ENCODE results near the gene STXBP4.

Gene STXBP4

DNA sequence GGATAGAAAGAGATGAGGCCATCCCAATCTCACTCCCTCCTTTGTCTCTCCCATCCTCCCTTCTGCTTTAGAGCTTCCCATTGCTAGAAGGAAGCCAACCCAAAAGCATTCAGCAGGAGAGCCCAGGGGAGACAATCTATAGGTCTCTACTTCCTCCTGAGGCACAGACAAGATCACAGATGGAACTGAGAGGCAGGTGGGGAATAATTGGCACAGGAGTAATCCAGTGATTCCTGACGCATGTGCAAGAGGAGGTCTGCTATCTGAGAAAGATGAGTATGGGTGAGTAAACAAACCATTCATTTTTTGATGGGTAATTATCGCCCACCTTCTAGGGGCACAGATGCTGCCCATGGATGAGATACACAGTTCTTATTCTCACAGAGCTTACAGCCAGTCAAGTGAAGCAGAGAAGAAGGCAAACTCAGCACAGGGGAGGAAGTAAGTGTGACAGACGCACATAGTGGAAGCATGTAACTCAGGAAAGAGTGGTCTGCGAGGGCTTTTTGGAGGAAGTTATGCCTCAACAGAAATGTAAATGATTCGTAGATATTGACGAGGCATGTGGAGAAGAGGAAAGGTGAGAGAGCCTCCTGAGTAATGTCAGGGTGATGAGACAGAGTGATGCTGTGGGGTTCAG lies 207.3 kb downstream of the STXBP4 start:
- peak; percentile 93 for DNase-seq

DNA sequence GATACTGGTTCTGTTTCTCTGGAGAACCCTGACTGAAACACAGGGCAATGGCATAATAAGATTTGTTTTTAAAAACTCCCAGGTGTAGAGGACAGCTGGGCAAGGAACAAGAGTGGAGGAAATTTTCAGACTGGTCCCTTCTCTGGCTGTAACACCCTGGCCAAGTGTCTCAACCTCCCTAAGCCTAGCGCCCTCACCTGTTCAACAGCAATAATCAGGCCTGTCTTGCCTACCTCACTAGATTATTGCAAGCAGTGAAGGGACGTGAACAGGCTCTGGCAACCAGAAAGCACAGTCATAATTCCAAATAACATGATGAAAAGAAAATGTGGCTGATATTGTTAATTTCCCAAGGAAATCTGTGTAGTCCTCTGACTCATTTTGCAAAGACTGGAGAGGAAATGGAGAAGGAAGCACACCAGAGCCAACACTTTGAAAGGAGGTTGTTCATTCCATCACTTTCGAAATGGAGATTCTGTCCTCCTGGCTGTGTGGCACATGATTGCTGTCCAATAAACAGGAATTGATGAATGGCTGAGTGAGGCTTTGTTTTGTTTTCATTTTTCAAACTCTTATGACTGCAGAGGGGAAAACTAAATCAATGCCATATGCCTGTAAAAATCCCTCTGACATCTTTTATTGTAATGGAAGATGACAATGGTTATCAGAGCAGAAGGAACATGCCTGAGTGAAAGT lies 208.7 kb downstream of the STXBP4 start:
- DNase-seq, result peak; percentile 78

DNA sequence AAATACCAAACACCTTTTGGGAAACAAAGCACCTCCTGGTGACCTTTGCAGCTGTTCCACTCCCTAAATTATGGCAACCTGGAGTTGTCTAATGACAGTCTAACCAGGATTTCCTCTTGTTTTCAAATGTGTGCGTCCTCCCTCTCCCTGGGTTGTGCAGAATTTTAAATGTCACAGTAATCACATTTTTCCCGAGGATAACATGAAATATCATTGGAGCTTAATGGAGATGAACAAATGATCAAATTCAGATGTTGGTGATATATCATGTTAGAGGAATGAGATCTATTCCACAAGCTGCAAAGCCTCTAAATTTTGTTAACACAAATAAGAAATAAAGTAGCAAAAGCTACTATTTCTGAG lies 209.3 kb downstream of the STXBP4 start:
- no peak for DNase-seq

DNA sequence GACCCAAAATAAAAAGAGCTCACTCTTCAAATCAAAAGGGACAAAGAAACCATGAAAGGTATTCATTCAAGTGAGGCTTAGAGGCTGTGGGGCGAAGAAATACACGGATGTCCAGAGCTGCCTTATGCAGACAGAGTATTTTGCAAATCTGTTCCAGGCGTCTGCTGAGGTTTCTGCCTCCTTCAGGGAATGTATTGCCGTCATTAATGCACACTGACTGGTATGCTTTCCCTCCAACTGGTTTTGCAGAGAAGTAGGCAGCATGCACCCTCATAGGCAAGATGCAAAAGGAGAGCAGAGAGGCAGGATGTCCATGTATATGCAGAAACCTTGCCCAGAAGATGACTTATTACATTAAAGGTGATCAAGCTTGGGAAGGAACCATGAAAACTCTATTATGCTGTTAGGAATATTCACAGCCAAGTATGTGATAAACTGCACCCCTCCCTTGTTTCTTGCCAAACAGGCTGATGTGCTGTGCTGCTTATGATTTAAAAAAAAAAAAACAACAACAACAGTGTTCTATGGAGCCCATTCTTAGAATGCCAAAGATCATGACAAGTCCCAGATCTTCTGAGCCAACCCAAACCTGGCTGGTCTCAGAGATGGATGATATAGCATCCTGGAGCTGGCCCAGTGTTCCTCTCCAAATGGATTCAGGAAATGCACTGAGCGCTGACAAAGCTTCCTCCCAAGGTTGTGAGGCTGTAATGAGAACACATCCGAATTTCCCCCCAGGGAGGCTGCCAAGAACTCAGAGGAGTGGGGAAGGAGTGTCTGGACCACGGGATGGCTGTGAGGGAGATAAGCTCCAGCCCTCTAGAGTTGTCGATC lies 218.6 kb downstream of the STXBP4 start:
- no peak for DNase-seq

DNA sequence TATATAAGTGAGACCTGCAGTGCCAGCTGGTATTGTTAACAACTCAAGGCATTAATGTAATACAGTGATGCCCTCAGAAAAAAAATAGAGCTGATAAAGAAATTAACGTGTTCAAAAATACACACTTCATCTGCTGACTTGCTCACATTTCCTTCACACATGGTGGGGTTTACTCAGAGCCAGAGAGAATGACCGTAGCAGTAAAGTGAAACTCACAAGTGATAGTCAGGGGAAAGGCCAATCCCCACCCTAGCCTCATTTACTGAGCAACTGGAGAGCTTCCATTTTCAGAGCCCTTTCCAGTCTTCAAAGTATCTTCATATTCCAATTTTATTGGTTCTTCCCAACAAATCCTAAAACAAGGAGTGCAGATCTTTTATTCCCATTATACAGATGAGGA lies 222.2 kb downstream of the STXBP4 start:
- DNase-seq, result no peak

DNA sequence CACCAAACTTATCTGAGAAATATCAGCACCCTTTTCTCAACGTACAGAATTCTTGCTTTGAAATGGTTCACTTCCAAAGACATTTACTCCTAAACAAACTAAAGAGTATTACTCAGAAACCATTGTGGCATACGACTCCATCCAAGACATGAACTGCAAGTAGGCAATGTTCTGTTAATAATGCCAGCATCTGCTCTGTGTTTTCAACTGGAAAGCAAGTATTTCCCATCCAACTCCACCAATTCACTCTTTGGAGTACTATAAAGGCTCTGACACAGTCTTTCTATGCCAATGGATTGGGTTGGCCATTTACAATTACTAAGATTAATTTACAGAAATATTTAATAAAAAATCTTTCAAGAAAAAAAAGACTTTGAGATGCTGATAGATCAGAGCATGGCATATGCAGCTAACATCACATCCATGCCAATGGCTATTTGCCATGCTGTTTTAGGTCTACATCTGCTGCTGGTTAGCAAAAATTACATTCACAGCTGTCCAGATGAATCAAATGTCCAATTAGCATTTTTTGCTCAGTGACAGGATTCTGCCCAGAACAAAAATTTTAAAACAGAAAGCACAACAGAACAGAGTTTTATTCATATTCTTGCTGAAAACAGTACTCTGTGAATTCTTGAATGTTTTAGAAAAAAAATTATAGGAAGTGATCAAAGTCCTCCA lies 230.3 kb downstream of the STXBP4 start:
- DNase-seq, result peak; percentile 62

DNA sequence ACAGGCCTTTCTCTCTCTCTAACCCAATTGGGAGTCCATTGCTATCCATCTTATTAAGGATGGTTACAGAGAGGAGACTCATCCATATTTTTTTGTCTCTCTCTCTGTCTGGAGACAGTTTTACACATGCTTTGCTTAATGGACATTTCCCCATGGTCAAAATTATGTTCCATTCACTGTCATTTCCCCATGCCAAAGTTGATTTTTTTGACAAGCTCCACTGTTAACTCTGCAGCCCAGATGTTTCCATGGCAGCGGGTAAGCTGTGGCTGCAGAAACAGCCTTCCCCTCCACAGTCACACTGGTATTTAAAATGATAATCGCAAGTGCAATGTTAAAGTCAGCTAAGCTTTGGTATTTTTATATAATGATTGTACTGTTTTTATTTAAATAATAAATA lies 232.3 kb downstream of the STXBP4 start:
- no peak for DNase-seq

DNA sequence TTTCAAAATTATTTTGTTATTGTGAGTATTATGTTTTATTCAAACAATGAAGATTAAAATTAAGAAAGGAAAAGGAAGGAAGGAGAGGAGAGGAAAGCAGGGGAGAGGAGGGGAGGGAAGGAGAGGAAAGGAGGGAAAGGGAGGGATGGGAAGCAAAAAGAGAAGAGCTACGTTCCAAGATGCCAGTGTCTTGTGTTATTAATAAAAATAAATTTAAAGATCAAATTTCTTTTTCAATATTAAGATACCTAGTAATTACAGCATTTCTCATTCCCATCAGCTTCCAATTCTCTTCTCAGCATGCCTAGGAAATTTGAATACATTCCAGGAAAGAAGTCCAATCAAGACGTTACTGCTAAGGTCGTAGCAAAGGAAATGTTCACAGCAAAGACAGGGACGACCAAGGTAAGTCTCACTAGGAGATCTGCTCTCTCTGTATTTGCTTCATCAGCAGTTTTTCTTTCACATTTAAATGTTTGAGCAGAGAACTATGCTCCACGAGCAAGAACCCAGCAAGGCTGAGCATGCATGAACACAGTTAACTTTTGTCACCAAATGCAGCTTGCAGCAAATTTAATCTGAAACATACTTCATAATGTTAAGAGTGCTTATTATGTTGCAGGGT lies 232.9 kb downstream of the STXBP4 start:
- DNase-seq, result no peak

DNA sequence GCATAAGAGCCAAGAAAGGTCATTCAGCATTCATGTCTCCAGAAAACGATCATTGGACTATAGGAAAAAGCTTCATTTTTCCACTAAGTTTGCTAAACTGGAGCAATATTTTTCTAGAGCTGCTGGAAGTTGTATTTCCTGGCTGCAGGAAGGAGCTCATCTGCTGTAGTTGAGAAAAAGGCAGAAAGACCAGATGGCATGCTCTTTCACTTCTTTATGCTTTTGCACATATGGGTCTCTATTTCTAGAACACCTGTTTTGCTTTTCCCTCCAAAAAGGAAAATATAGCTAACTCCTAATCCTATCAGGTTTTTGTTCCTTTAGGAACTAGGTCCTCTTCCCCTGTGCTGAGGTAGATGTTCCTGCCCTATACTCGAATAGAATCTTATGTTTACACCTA lies 234.3 kb downstream of the STXBP4 start:
- DNase-seq, result peak; percentile 72

DNA sequence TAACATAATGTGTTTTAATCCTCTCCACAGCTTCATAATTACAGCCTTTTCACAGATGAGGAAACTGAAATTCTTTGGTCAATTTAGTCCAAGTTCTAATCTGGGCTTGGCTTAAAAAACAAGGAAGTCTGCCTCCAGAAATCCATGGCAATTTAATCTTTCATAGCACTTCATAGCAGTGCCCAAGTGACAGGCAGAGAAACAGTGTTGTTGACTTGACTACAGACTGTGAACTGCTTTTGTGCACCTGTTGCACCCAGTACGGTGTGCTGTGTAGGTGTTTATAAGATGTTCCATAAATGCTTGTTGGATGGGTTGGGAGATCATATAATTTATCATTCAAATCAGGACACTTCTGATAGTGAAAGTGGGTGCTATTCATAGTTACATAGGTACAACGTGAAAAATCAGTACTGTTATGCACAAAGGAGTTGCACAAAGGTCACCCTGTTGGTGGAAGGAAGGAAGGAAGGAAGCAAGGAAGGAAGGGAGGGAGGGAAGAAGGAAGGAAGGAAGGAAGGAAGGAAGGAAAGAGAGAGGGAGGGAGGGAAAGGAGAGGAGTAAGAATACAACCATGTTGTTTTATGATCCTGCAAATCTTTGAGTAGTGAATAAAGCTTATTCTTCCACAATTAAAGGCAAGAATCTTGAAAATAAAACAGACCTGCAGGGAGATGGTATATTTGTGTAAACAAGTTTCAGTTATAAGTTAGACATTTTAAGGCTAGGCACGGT lies 239.7 kb downstream of the STXBP4 start:
- no peak for DNase-seq

DNA sequence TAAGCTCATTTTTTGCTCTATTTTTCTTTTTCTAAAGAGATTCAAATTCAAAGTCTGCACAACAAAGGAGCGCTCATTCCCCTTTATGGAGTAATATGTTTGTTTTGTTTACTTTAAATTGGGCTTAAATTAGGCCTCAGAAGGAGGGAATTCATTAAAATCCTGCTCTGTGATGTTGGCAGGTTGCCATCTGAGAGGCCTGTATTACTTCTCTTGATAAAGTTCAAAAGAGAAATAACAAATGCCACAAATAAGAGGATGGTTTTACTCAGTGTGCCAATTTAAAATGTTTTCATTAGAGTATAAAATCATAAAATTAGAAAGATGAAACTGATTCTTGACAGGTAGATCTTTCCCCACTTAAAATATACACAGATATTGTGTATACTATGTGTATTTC lies 241.7 kb downstream of the STXBP4 start:
- no peak for DNase-seq

DNA sequence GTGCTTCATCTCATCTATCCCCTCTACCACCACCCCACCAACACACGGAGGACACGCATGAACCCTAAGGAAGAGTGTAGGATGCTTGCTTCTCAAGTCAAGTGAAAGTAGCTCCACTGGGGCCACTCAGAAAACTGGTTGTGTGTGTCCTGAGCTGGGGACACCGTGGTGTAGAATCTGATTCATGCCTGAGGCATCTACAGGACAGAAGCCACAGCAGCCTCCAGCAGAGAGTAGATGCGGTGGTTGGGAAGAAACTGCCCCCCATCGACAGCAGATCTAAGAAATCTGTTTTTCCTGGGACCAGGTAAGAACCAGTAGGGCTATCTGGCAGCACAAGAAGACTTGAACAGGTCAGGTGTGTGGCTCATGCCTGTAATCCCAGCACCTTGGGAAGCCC lies 244.3 kb downstream of the STXBP4 start:
- no peak for DNase-seq

DNA sequence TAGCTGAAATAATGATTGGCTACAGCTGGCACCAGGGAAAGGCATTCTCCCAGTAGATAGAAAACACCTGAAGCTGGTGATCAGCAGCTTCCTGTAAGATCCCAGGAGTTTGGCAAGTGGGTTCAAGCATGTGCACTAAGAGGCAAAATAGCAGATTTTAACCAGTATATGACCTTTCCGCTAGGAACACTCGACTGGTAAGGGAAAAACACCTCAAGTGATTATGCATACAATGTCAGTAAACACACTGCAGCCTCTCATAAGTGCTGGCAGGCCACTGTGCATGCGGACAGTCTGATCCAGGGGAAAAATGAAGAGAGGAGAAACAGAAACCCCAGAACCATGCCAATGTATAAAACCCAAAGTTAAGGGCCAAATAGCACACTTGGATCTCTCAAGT lies 247.1 kb downstream of the STXBP4 start:
- no peak for DNase-seq

DNA sequence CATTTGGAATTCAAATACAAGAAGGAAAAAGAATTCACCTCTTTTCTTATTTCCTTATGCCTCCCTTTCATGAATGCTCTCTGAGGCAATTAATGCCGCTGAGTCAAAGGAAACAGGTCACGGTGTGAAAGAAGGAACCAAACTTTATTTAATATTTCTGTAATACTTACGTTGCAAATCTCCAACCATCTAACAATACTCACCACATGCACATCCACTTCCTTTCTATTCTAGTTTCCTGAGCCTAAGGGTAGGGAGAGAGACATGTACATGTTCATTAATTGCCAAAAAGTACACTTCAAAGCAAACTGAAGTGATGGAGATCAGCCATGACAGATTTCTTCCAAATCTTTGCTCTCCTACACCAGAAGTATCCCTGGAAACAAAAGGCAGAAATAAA lies 248.3 kb downstream of the STXBP4 start:
- DNase-seq, result no peak

DNA sequence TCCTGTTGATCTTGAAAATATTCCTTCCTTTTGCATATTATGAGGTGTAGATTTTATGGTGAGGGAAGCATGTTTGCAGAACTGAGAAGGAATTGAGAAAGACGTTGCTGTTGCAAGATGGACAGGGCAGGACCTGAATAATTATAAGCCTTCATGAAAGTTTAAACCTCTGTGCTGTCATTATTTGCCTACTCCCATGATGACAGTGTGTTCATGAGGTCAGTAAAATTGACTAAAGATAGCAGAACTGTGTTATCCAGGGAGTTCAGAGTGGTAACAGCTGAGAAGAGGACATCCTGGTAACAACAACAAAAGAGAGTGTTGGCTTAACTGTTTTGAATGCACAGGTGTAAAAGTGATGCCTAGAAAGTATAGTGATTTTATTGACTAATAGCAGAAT lies 250.9 kb downstream of the STXBP4 start:
- no peak for DNase-seq

DNA sequence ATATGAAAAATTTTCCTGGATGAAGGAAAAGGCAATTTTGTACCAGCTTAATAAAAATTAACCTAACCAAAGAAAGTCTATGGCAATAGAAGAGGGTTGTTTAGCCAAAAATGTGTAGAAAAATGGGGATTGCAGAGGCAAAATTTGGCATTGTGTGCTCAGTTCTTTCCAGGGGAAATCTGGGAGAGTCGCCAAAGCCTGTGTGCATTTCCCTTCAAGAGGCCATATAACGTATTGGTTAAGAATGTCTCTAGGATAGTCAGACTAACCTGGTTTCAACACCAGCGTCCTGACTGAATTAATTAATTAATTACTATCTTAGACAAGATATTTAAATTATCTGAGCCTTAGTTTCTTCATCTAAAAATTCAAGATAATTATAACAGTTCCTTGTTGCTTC lies 251.4 kb downstream of the STXBP4 start:
- DNase-seq, result no peak

Measured in NCI-H2171 (cell line).